IPS DF 6.9 (cell line): ENCODE data around the gene SQOR.

Experiments
- DNase-seq: peaks from one replicate; pipeline ENCODE4 v3.0.0-alpha.2; 2013; ENCODE audit warnings: low read depth, low spot score
- H3K27ac ChIP-seq: one replicate; pipeline ENCODE4 v1.5.1; 2013; ENCODE audit warnings: low read length, control low read depth
- H3K27me3 ChIP-seq: 2 replicates; pipeline ENCODE4 v1.6.1; 2013; ENCODE audit warnings: mild to moderate bottlenecking, low read length; ENCODE audit not compliant: control insufficient read depth, insufficient read depth
- H3K36me3 ChIP-seq: 2 replicates; pipeline ENCODE4 v1.6.1; 2013; ENCODE audit warnings: low read length; ENCODE audit not compliant: control insufficient read depth, insufficient read depth
- H3K4me1 ChIP-seq: 2 replicates; pipeline ENCODE4 v1.6.1; 2013; ENCODE audit warnings: low read length; ENCODE audit not compliant: control insufficient read depth, insufficient read depth
- H3K4me3 ChIP-seq: 2 replicates; pipeline ENCODE4 v1.5.1; 2013; ENCODE audit warnings: mild to moderate bottlenecking, low read length
- H3K9me3 ChIP-seq: 2 replicates; pipeline ENCODE4 v1.6.1; 2013; ENCODE audit warnings: low read length, inconsistent platforms; ENCODE audit not compliant: control insufficient read depth, insufficient read depth
- WGBS: extraction: QIAGEN DNeasy Blood & Tissue Kit; methylation state at CpG from one replicate; pipeline ENCODE4 v1.1.7; 2013; ENCODE audit warnings: mixed read lengths, missing lambda C conversion rate; ENCODE audit not compliant: insufficient read length, insufficient coverage; 5-methylcytosine and 5-hydroxymethylcytosine counted together

Gene SQOR

DNA sequence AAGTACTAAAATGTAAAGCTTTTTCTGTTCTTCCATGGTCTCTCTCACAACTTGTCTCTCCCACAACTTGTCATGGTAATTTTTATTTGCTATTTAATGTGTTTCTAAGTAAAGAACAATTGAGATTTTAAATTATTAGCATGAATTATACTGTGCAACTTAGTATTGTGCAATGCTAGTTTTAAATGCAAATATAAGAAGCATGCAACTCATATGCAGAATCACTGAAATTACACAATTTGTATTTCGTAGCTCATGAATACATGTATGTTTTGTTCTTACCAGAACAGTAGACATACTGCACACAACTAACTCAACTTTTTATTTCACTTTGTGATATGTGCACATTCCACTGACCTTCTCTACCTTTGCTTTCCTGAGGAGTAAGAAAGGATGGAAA is 96.5 kb downstream of the SQOR start:
- H3K4me3 ChIP-seq, result no peak overlapping the region
- no peak for DNase-seq
- H3K9me3 ChIP-seq, result no peaks in the 10 kb centered on the region
- WGBS, result no CpG with 5 or more reads among the region's 1 CpG
- no peaks in the 10 kb centered on the region for H3K4me1 ChIP-seq
- H3K27ac ChIP-seq, result no peak overlapping the region
- peaks cover 1% of the 10 kb centered on the region; the same call in 1 of the 2 replicates for H3K27me3 ChIP-seq
- H3K36me3 ChIP-seq, result no peaks in the 10 kb centered on the region

DNA sequence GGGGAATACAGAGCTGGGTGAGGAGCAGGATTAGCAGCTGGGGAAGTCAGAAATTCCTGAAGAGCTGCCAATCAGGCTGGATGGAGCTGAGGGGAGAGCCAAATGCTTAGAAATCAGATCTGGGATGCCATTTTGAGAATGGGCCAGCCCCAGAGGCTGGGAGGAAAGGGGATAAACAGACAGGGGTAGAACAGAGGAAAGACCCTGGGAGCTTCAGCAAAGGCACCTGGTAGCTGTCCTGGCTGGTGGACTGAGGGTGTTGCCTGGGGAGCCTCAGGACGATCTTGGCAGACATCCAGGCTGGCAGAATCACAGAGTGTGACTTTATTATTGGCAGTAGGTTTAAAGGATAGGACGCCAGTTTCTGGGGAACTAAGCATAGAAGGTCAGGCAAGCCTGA is 97.8 kb downstream of the SQOR start:
- whole genome bisulfite sequencing, result no CpG with 5 or more reads among the region's 2 CpGs
- Histone ChIP-seq H3K27ac (no peak overlapping the region), H3K9me3 (no peaks in the 10 kb centered on the region), H3K4me3 (no peak overlapping the region), H3K27me3 (no peaks in the 10 kb centered on the region), H3K36me3 (no peaks in the 10 kb centered on the region), H3K4me1 (no peaks in the 10 kb centered on the region)
- DNase-seq, result no peak

DNA sequence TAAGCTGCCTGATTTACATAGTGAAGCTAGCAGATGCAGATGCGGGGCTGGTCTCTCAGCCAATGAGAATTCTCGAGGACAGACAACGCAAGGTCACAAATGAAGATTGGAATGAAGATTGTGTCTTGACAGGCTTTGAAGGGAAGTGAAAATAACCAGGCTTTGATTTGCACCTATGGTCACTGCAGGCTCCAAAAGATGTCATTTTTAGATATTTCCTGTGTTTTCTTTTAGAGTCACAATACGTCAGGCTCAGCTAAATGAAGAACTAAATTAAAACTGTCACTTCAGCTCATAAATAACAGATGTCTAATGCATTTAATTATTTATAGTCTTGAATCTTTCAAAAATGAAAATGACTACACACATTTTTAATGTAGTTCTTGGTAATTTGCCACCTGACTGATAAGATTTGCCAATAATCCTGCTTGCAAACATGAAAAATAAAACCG is 99.5 kb downstream of the SQOR start:
- no peaks in the 10 kb centered on the region for H3K9me3 ChIP-seq
- no peak for DNase-seq
- no peaks in the 10 kb centered on the region for H3K27me3 ChIP-seq
- no CpG with 5 or more reads among the region's 5 CpGs for WGBS
- no peaks in the 10 kb centered on the region for H3K36me3 ChIP-seq
- H3K4me1 ChIP-seq, result no peaks in the 10 kb centered on the region
- H3K27ac ChIP-seq, result no peak overlapping the region
- H3K4me3 ChIP-seq, result no peak overlapping the region
